ENCODE results near the gene NUAK2. TPM values are rescaled to one million over a fixed set of nuclear protein-coding genes. Genes with fewer than 3 reads are reported as not detected.
A peak's percentile ranks its signal among the peaks of the same experiment; 100 is the strongest.

The NUAK2 gene
- total and polyA plus RNA-seq, 2 of the 8 experiments (the other 6 are each of a cell fraction or from before 2014, with no cell fraction given), result 9.4 to 12.9 TPM

DNA sequence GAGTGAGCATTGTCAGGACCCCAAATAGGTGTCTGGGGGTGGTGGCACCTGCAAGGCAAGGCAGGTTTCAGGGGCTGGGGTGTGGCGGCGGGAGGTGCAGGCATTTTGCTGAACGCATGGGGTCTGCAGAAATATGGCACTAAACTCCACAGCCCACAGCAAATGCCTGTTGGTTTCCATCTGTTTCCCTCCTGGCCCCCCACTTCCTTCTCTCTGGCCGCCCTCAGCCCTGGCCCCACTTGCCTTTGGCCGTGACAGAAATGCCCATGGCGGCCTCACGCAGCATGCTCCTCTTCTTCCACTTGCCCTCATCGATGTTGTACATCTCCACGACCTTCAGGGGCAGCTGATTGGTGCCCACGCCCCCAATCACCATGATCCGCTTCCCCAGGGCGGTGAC lies 21.4 kb upstream of the NUAK2 start:
- Histone ChIP-seq H3K4me3 (ENCODE audit: extremely low read depth in 1 of 4, insufficient read depth in 2 of 4, low read depth in 3 of 4, low read length in 4 of 4) (peak overlapping the region; percentile 52 to 70 (median 56)), H3K27ac (ENCODE audit: low read depth, low read length) (no peak overlapping the region), H3K4ac (replicated peaks; ENCODE audit: insufficient read length, low read depth, low read length) (peak overlapping the region; percentile 58), H3K4me1 (replicated peaks in 1 of 4; ENCODE audit: control insufficient read depth in 3 of 4, insufficient read depth in 4 of 4, low read length in 3 of 4) (peaks cover 0 to 5% (median 2%) of the 10 kb centered on the region in 4 experiments; a peak in 6 of 7 replicates), H4K20me1 (replicated peaks in 1 of 2; ENCODE audit: control insufficient read depth in 1 of 2, insufficient read depth in 2 of 2, low read length in 2 of 2) (no peaks in the 10 kb centered on the region), H2BK15ac (ENCODE audit: low read length) (peak overlapping the region; percentile 31; the same call in 1 of the 2 replicates), H2BK5ac (ENCODE audit: low read depth, low read length) (no peak overlapping the region), H3K18ac (ENCODE audit: extremely low read depth, low read length) (peak overlapping the region; percentile 48; the same call in 1 of the 2 replicates), H2BK20ac (ENCODE audit: low read length) (no peak overlapping the region), H3K9me3 (ENCODE audit: insufficient read depth in 2 of 2, low read depth in 1 of 2, low read length in 1 of 2) (peaks cover 0 to 4% of the 10 kb centered on the region in 2 experiments; a peak in 1 of 4 replicates), H3K36me3 (ENCODE audit: control insufficient read depth in 2 of 4, insufficient read depth in 4 of 4, low read length in 3 of 4) (no peaks in the 10 kb centered on the region), H3K23me2 (ENCODE audit: low read depth, low read length) (peaks cover 9% of the 10 kb centered on the region; the same call in 1 of the 2 replicates), H4K8ac (ENCODE audit: extremely low read depth, insufficient read depth, low read length) (peak overlapping the region; percentile 66; the same call in 1 of the 2 replicates), H4K5ac (ENCODE audit: insufficient read length, low read depth, low read length) (no peak overlapping the region), H2BK120ac (replicated peaks; ENCODE audit: low read depth, low read length) (no peak overlapping the region), H3K23ac (ENCODE audit: insufficient read length) (no peak overlapping the region), H3K79me1 (ENCODE audit: low read depth, low read length) (no peaks in the 10 kb centered on the region), H3K79me2 (ENCODE audit: control insufficient read depth in 1 of 2, insufficient read depth in 2 of 2, low read length in 2 of 2) (no peaks in the 10 kb centered on the region), H2AFZ (ENCODE audit: low read length) (0 out of 2 replicates have a peak overlapping the region, but pooled peaks have one; percentile 7), H2AK5ac (ENCODE audit: low read depth, low read length) (no peak overlapping the region), H3K4me2 (ENCODE audit: insufficient read depth in 1 of 2, low read depth in 2 of 2, low read length in 2 of 2) (peak overlapping the region; percentile 82 to 93), H3K56ac (replicated peaks; ENCODE audit: insufficient read length, low read depth, low read length) (no peak overlapping the region), H3K14ac (ENCODE audit: insufficient read length) (no peak overlapping the region), H4K91ac (replicated peaks; ENCODE audit: insufficient read length, low read length) (no peak overlapping the region), H3K27me3 (replicated peaks in 1 of 4; ENCODE audit: control insufficient read depth in 3 of 4, extremely low read depth in 1 of 4, insufficient read depth in 3 of 4, low read length in 3 of 4) (peaks cover 11 to 30% (median 29%) of the 10 kb centered on the region in 4 experiments), H2BK12ac (ENCODE audit: low read depth, low read length) (peak overlapping the region; percentile 87; the same call in 1 of the 2 replicates), H3K9ac (replicated peaks in 1 of 4; ENCODE audit: extremely low read depth in 1 of 4, low read depth in 3 of 4, low read length in 3 of 4) (no peak overlapping the region)
- ChIA-PET POLR2A (ENCODE audit: partially characterized antibody) (no interaction called here), CTCF (ENCODE audit: partially characterized antibody) (interaction anchor here (0.7 to 67.1 kb wide), 8 partner anchors 9 to 180 kb away, joined by 3 to 2424 read pairs (median 3); no protein-coding TSS in a partner anchor)
- 69% methylated on average over 12 of the region's 12 CpGs; no CpG with 5 or more reads in 1 of the 2 experiments for WGBS, 2 experiments (ENCODE audit: extremely low coverage in 1 of 2, insufficient coverage in 1 of 2, insufficient read length in 1 of 2, insufficient replicate concordance in 2 of 2, low coverage in 1 of 2, low lambda C conversion rate in 2 of 2, missing lambda C conversion rate in 1 of 2)
- FAIRE-seq (no peak), DNase-seq (ENCODE audit: low read depth in 1 of 2, low spot score in 2 of 2) (no peak)
- TF ChIP-seq, protein P1, sequence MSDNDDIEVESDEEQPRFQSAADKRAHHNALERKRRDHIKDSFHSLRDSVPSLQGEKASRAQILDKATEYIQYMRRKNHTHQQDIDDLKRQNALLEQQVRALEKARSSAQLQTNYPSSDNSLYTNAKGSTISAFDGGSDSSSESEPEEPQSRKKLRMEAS (IDR thresholded peaks at IDR 0.05), result peak; percentile 73
- TF ChIP-seq RXRA (IDR thresholded peaks at IDR 0.05; ENCODE audit: insufficient read depth, low read depth, low read length), result no peak
- TF ChIP-seq SUZ12 (IDR thresholded peaks at IDR 0.05; ENCODE audit: low read length), result no peak
